ENCODE results near the gene FSD1.

DNA sequence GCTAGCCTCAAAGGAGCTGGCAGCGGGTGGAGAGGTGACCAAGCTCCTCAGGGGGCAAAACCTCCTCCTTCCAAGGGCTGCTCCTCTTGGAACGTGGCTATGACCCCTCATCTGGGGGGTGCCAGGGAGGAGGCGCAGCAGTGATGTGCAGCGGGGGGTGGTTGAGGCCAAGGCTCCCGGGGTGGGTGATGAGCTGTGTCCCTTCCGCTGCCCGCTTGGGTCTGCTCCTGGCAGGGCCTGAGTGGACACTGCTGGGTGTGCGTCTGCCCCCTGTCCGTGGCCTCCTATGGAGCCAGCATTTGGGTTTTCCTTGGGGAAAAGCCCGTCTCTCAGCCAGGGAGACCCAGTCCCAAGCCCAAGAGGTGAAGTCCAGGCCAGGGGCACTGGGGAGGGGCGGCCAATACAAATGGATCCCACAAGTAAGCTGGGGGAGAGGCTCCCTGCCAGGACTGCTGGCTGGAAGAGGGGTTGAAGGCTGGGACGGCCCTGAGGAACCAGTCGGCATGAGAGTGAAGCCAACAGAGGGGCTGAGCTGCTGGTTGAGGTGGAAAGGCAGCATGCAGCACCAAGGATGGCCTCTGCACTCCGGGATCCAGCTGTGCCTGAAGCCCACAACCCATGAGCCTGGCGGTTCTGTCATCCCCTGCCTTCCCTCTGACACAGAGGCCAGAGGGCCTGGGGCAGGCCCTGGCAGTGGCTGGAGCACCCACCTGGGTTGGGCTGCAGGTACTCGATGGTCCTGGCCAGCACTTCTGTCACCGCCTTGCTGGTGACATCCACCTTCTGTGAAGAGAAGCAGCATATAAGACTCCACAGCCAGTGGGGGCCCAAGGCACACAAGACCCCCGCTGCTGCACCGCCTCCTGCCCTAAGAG lies 61.6 kb downstream of the FSD1 start:
- TF ChIP-seq EZH2 (IDR thresholded peaks at IDR 0.05; ENCODE audit: borderline replicate concordance, low read depth, low read length, severe bottlenecking), result no peak
- TF ChIP-seq, protein P1, sequence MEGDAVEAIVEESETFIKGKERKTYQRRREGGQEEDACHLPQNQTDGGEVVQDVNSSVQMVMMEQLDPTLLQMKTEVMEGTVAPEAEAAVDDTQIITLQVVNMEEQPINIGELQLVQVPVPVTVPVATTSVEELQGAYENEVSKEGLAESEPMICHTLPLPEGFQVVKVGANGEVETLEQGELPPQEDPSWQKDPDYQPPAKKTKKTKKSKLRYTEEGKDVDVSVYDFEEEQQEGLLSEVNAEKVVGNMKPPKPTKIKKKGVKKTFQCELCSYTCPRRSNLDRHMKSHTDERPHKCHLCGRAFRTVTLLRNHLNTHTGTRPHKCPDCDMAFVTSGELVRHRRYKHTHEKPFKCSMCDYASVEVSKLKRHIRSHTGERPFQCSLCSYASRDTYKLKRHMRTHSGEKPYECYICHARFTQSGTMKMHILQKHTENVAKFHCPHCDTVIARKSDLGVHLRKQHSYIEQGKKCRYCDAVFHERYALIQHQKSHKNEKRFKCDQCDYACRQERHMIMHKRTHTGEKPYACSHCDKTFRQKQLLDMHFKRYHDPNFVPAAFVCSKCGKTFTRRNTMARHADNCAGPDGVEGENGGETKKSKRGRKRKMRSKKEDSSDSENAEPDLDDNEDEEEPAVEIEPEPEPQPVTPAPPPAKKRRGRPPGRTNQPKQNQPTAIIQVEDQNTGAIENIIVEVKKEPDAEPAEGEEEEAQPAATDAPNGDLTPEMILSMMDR (IDR thresholded peaks at IDR 0.05; ENCODE audit: borderline replicate concordance, extremely low read depth, low read length, poor library complexity, severe bottlenecking), result no peak
